Eye (tissue), 1 donor: ENCODE data around the gene SSBP3.

Source experiments
- DNase-seq: peaks from one replicate; pipeline ENCODE4 v3.0.0-alpha.2; 2015

SSBP3 gene

DNA sequence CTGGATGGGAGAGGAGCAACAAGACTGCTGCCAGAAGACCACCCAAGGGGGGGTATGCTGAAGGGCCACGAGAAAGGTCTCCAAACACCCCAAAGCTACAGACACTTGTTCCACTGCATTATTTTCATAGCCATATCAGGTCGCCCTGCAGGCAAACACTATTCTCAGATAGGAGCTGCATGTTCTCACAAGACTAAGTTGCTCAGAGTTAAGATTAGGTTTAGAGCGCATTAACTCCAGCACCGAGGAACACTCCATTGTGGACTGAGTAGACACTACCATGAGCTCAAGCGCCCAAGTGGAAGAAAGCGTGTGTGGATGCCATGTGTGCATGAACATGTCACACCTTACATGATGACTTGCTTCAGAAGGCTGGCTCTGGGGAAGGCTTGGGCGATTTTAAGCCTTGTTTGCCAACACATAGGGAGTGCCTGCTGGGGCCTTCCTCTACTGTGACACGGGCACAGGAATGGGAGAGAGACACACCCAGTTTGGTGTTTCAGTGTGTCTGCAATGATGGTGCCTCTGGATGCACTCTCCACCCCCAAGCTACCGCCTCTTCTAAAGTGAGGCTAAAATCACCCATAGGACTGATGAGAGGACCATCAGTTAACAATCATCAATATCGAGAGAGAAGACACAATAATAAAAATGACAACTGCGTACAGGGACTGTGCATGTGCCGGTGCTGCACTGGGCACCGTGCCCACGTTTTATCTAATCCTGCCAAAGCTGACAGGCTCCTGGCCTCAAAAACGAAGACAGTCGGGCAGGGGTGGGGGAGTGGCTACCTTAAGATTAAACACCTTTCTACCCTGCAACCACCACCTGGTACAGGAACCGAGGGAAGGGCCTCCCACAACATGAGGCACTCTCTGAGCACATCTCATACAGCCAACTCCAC lies 34.9 kb downstream of the SSBP3 start:
- DNase-seq: no peak

DNA sequence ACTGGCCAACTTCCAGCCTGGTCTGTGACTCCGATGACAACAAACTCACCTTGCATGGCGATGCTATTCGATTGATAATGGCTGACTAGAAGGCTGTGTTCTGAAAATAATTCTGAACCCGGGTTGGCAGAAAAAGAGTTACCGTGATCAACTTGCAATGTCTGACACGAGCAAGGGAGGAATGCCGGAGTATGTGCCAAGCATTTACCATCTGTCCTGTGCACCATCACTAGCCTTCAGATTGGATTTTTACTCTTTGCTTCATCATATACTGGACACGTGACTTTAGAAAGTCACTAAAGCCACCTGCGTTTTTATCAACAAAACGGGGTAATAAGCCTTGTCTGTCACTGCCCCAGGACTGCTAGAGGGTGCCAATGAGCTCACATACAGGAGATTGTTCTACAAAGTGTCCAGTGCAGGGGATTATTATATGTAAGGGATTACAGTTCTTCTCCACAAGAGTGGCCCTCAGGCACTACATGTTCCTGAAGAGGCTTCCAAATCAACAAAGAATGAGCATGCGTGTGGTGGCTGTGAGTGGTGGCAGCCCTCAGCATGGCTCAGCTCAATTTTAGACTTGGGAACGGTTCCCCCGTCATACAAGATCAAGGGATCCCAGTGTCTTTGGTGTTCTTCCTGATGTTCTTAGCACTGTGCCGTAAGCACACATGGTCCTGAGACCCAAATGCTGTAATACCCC lies 35.8 kb downstream of the SSBP3 start:
- no peak for DNase-seq

DNA sequence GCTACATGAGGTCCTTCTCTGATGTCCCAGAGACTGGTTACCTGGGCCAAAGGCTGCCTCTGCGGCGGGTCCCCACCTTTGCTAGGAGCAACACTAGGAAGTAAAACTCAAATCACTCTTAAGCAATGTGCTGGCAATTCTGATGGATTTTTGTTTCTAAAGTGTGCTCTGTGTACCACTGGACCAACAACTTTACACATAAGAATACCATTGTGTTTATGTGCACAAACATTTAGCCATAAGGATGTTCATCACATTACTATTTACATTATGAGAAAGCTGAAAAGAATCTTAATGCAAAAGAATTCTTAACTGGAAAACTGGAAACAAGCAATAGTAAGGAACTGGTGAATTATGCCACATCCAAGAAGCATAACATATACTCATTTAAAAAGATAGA lies 38.6 kb downstream of the SSBP3 start:
- no peak for DNase-seq

DNA sequence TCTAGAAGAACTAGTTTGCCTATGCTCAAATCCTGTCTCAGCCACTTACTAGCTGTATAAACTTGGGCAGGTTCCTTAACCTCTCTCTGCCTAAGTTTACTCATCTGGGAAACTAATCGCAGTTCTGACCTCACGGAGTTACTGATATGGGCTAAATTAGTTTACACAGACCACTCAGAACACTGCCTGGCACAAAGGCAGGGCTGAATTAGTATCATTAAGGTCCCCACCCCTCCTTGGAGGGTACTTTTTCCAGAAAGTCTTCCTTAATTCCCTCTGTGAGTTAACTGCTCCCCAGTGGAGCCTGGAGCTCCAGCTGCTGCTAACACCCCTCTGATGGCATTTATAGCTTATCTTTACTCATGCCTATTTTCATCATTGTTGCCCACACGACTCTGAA lies 40.3 kb downstream of the SSBP3 start:
- DNase-seq: no peak

DNA sequence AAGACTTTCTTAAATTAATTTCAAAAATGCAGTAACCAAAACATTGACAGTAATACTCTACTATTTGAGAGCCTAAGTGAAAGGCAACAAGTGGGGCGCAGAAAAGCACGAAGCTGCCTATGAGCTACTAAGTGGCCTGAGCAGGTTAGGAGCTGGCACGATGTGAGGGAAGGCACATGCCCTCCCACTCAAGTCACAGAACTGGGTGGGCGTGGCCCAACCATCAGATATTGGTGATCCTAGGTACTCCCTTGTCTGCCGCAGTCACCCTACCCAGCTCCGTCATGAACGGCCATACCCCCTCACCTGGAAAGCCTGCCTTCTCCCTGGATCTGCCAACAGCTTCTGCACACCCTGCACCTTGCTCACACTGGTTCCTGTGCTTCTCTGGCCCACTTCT lies 40.8 kb downstream of the SSBP3 start:
- no peak for DNase-seq

DNA sequence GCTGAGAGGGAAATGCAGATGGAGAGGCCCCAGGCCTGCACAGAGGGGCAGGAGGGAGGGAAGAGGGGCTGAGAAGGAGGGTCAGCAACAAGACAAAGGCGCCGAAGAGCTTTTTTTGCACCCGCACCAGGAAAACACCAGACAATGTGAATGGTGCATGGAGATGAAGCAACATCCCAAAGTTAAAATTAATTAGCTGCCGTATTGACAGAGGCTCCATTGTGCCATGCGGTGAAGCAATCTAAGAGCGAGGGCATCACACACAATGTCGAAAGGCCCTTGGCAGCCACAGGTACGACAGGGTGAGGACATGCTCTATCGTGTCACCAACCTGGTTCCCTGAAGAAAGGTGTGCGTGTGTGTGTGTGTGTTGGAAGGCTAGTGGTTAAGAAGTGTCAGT lies 41.2 kb downstream of the SSBP3 start:
- DNase-seq: no peak

DNA sequence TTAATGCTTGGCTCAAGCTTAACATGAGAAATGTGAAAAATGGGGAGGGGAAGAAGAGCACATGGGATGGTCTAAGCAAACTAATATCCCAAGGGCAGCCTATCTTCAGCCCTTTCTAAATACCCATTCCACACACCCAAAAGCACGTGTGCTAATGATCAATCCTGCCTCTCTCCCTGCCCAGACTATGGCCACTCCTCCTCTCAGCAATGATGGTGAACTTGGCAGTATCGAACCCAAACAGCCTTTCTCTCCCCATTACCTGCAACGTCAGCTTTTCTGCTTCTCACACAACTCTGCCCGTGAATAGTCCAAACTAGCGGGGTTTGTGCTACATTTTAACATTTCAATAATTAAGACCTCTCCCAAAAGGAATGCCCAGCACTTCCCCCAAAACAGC lies 41.6 kb downstream of the SSBP3 start:
- no peak for DNase-seq

DNA sequence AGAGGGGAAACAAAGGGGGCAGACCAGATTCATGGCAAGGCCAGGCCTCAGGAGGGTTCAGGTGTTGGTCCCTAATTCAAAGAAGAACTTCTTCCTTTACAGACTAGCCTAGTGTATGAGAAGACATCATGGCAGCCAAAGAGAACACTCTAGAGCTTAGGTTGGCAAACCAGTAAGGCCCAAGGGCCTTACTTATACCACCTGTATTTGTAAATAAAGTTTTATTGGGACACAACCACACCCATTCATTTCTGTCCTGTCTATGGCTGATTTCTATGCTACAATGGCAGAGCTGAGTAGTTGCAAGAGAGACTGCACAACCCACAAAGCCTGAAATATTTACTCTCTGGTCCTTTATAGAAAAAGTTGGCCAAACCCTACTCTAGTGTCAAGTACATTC lies 42.3 kb downstream of the SSBP3 start:
- DNase-seq: no peak

DNA sequence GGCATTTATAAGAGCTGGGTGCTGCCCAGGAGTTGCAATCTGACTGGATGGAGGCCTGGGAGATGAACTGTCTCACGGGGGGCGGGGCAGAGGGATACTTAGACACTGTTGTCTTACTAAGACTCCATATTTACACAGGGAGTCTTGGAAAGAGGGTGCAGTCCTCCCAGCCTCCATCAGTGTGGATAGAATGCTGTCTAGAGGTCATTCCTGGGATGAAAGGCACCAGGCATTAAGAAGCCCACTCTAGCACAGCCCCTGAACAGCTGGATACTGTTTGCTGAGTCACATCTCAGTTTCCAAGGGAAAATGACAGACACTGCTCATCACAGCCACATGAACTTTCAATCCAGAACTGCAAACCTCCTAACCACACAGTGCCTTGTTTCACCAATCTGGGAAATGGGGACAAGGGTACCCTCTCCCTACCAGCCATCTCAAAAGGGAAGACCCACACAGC lies 43.3 kb downstream of the SSBP3 start:
- peak; percentile 41 for DNase-seq

DNA sequence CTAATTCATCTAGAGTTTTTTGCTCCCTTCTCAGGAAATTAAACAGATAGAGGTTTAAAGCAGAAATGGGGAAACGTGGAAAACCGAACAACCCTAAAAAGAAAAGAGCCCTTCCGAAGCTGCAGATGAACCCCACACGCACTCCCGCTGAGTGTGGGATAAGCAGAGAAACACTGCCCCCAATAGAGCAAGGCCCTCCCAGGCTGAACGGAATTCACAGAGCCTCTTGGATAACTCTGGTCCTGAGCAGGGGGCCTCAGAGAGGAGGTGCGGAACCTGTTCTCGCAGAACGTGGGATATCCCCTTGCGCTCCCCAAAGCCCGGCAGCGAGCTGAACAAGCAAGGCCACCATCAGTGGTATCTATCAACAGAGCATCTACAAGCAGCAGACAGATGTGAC lies 44.9 kb downstream of the SSBP3 start:
- DNase-seq: peak; percentile 38

DNA sequence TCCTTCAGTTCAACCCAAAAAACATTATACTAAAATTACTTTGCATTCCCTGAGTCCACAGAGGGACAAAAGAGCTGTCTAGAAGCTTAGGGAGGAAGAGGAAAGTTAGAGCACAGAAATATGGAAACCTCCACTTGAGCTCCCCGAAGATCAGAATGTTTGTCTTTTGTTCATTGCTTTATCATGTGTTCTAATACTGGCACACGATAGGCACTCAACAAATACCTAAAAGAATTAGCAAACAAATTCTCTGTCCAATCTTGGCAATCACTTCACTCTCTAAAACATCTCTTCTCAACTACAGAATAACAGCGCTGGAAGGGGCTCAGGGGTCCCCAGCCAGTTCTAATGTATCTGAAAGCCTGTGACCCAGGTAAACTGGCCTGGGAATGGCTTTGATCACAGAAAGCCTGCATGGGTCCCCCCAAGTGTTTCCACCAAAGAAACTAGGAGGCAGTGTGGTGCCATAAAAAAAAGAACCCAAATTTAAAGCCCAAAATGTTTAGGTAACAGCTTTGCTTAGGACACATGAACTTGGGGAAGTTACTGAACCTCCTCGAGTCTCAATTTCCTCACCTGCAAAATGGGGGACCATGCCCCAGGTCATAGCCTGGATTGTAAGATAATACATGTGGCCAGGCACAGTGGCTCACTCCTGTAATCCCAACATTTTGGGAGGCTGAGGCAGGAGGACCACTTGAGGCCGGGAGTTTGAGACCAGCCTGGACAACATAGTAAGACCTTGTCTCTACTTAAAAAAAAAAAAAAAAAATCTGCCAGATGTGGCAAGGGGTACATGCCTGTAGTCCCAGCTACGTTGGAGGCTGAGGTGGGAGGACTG lies 45.8 kb downstream of the SSBP3 start:
- no peak for DNase-seq

DNA sequence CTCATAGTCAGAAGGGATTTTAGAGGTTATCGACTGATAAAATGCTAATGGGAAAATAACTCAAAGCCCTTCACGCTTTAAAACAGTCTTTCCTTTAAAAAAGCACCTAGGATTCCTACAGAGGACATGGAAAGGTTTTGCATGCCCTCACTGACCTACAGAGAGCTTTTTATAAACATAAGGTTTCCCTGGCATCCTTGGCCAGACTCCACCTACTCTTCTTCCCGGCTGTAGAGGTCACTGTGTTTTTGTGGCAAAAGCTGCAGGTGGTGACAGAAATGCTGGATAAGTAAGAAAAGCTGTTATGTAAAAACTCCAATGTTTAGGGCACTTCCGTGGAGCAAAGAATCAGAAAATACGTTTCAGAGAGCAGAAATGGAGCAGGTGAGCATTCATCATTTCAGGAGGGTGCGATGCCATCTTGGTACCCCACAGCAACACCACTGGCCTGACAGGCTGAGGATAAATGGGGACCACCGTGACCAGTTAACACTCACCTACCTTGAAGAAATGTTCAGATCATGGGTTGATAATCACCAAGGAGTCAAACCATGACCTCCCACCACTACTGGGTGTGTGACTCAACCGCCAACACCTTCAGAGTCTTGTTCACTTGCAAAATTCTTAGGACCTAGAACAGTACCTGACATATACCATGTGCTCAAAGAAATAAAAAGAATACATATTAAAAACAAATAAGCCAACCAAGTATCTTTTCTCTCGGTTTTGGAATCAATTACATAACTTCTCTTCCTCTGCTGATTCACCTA lies 46.6 kb downstream of the SSBP3 start:
- DNase-seq: no peak

DNA sequence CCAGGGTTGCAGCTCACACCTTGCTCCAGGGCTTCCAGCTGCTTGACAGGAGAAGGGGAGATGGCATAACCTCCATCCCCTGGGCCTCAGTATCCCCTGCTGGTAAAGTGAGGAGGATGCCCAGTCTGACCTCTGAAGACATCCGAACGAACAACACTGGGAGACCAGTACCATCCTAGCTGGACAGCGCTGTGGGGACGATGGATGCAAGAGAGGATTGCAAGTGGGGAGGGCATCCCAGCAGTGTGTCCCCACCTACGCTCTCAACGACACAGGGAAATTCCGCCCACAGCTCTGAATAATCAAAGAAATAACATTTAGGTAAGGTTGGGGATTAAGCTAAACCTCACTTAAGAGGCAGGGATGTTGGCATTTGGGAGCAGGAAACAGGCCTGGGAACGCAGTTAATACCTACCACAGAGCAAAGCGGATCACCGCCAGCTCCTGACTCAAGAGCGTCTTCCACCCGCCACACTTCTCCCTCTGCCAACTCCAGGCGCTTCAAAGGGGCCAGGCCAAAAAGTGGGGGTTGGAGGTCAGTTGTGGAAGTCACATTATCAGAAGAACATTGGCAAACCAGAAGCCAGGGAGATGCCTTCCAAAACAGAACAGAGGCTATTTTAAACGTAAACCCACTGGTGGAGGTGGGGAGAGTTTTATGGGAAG lies 47.6 kb downstream of the SSBP3 start:
- no peak for DNase-seq

DNA sequence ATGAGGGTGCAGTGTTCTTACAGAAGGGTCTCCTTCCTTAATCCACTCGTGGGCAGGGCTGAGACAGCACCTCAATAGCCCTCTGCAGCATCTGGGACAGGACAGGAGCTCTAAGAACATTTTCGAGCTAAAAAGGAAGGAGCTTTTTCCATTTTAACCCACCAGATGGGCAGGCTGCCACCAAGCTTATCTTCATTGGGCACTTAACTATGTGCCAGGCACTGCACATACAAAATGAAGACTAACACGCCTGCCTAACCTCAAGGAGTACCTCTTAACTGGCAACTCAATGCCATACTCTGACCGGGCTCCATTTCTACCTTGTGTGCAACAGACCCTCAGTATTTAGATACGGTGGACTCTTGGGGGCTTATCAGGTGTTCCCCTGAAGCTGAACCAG lies 48.2 kb downstream of the SSBP3 start:
- DNase-seq: no peak

DNA sequence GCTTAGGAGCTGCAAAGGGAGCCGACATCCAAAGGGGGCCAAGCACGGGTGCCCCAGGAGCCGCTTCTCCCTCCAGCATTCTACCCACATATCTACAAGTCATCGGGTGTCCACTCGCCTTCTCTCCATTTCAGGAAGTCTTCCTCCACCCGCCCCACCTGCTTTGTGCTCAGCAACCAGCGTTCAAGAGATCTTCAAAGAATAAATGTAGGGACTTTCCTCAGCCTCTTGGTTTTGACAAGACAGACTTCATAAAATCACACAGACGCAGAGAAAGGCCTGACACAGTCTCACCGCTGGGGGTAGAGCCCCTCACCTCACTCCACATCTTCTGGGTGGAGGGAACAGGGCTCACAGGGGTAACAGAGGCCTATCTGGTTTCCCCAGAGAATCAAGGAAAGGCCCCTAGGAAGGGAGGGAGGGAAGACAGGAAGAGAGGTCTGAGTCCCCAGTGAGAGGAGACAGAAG lies 49.5 kb downstream of the SSBP3 start:
- DNase-seq: peak; percentile 49

DNA sequence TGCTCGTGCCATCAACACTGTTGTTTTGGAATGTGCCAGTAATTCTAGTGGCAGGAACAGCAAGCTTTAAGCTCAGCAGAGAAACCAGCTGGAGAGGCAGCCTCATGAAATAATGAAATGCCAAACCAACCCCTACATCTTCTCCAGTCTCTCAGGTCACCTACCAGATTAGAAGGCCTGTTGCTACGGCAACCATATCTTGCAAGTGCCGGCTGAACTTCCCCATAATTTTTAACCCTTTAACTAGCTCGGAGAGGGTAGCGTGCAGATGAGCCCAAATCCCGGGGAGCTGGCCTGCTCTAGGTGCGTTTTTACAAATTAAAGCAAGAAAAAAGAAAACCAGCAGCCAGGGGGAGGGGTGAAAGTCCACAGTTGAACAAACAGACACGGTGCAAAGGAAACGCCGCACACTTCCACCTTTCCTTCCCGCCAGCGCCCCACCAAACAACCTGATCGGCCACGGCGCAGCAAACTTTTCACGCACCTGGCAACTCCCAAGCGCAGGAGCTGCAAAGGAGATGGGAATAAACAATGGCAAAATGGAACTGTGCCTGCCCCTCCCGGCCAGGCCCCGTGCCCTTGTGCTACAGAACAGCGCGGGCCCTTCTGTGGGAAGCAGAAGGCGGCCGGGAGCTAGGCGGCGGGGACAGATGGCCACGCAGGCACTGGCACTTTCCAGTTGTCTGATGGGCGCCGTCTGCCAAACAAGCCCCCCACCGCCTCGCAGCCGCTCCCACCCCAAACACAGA lies 50.1 kb downstream of the SSBP3 start:
- peak; percentile 72 for DNase-seq

DNA sequence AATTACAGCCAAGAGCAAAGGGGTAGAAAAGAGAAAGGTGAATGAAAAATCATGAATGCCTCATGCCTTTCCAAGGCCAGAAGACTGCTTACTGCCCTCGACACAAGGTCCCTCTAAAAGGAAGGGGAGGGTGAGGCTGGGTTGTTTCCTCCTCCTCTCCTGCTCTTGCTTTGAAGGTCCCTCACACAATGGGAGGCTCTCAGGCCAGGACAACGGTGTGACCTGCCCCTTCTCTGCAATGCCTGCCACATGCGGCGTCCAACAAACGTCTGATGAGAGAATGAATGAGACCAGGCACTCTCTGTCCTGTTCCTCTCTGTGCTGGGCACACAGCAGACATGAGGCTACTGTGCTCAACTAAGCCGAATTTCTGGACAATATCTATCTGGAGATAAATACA lies 51.3 kb downstream of the SSBP3 start:
- DNase-seq: no peak

DNA sequence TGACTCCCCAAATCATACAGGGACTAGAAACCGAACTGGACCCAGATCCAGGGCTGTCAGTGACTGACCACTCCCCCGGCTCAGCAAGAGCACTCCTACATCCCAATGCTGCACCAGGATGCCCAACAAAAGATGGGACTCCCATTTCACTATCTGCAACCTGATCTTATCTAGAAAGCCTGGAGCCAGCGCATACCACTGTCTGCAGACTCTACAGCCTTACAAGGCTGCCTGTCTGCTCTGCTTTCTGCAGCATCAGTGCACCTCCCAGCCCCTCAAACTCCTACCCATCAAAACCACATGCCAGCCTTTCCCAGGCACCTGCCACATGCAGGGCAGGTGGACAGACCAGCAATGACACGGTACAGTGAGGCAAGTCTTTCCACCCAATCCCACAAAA lies 52.2 kb downstream of the SSBP3 start:
- no peak for DNase-seq

DNA sequence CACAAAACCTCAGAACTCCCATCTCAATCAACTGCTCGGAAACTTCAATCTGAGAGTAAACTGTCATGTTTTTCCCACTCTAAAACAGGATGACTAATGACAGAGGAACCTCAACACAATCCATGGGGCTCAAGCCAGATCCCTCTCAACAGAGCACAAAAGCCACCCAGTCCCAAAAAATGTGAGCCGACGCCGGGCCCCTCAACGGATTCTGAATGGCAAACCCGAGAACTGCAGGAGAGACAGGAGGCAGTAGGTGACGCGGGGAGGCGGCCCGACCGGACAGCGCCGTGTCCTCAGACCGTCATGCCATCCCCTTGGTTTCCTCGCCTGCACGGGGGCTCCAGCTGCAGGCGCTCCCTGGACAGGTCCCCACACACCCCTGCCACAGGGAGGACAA lies 53.4 kb downstream of the SSBP3 start:
- DNase-seq: no peak

DNA sequence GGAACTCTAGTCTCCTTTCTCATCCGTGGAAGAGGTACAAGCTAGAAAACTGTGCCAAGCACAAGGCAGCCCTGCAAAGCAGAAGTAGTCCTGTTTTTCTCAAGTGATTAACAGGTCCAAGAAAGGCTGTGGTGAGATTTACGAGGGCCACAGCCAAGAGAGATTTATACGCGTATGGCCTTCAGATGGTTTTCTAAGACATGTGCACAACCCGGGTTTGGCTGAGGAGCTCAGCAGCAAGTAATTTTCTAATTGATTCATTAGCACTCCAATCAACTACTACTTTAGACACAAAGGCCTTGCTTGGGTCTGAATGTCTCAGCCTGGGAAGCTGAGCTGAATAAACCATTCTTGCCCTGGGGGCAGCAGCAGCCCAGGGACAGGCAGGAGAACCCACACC lies 55.8 kb downstream of the SSBP3 start:
- no peak for DNase-seq

DNA sequence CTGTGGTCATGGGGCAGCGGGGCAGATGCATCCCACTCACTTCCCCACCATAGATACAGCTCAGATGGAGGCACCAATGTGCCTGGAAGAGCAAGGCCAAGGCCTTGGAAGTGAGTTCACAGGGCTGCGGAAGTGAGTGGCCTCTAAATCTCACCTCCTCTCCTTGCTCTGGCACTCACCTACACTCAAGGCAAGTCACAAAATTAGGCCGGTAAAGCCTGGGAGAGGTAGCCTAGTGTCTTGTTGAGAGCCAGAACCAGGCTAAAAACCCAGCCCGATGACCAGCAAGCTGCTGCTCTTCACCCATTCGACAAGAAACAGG lies 57.5 kb downstream of the SSBP3 start:
- DNase-seq: no peak
